OCI-LY7 (cell line): ENCODE results near the gene TRMU. TPM values are rescaled to one million over a fixed set of nuclear protein-coding genes. Genes with fewer than 3 reads are reported as not detected.

Experiments
- BruUV-seq: library from RNA; stranded (reverse); fragments of 400-500 nt; replicated peaks from 2 replicates; lab custom pipeline; 2021; lab: Mats Ljungman, UMichigan
- CTCF ChIA-PET: fragments of 300-600 bp; sonication (Branson Sonifier 250); formaldehyde crosslinking; loops from one replicate; lab custom pipeline; 2022; ENCODE audit warnings: antibody characterized with exemption; ENCODE audit not compliant: unreplicated experiment; lab: Charles Lee
- POLR2A ChIA-PET: fragments of 300-600 bp; sonication (Branson Sonifier 250); formaldehyde crosslinking; loops from one replicate; lab custom pipeline; 2022; ENCODE audit warnings: antibody characterized with exemption; lab: Charles Lee
- DNase-seq: peaks from one replicate; pipeline ENCODE4 v3.0.0-alpha.2; 2015; ENCODE audit warnings: low spot score
- H2AFZ ChIP-seq: fragments of 200-600 bp; sonication (generic), shearing (Covaris generic); 2 replicates; pipeline ENCODE4 v1.6.1; 2014; ENCODE audit warnings: mild to moderate bottlenecking, antibody characterized with exemption, low read length, moderate library complexity
- H3K27ac ChIP-seq: fragments of 200-600 bp; sonication (generic); 2 replicates; pipeline ENCODE4 v1.5.1; 2014; ENCODE audit warnings: mixed run types, low read depth, mild to moderate bottlenecking, moderate library complexity, low read length, inconsistent platforms; ENCODE audit not compliant: poor library complexity, severe bottlenecking
- H3K36me3 ChIP-seq: fragments of 200-600 bp; sonication (generic); 2 replicates; pipeline ENCODE4 v1.6.1; 2014; ENCODE audit warnings: mild to moderate bottlenecking, antibody characterized with exemption, low read length, moderate library complexity, mixed read lengths; ENCODE audit not compliant: insufficient read depth
- H3K4me1 ChIP-seq: fragments of 200-600 bp; sonication (generic); 2 replicates; pipeline ENCODE4 v1.5.1; 2014; ENCODE audit warnings: mild to moderate bottlenecking, low read length; ENCODE audit not compliant: insufficient read depth, poor library complexity, severe bottlenecking
- H3K4me2 ChIP-seq: fragments of 200-600 bp; sonication (generic); 2 replicates; pipeline ENCODE4 v1.6.1; 2014; ENCODE audit warnings: mild to moderate bottlenecking, low read length
- H3K4me3 ChIP-seq: fragments of 200-600 bp; sonication (generic); 2 replicates; pipeline ENCODE4 v1.5.1; 2014; ENCODE audit warnings: mild to moderate bottlenecking, low read depth, low read length; ENCODE audit not compliant: poor library complexity, severe bottlenecking
- H3K79me2 ChIP-seq: fragments of 200-600 bp; sonication (generic); 2 replicates; pipeline ENCODE4 v1.6.1; 2016; ENCODE audit warnings: low read depth, mild to moderate bottlenecking, low read length, moderate library complexity, mixed read lengths; ENCODE audit not compliant: insufficient read depth
- H3K9me2 ChIP-seq: fragments of 200-600 bp; sonication (generic); 2 replicates; pipeline ENCODE4 v1.6.1; 2016; ENCODE audit warnings: mild to moderate bottlenecking, low read length, mixed read lengths; ENCODE audit not compliant: insufficient read depth
- H3K9me3 ChIP-seq: fragments of 200-600 bp; sonication (generic); 2 replicates; pipeline ENCODE4 v1.6.1; 2014; ENCODE audit warnings: mild to moderate bottlenecking, mixed run types, low read length, mixed read lengths
- H4K20me1 ChIP-seq: fragments of 200-600 bp; sonication (generic); 2 replicates; pipeline ENCODE4 v1.6.1; 2014; ENCODE audit warnings: mild to moderate bottlenecking, antibody characterized with exemption, low read length, moderate library complexity, mixed read lengths; ENCODE audit not compliant: insufficient read depth
- CTCF ChIP-seq: fragments of 200-600 bp; sonication (generic); conservative IDR thresholded peaks from 2 replicates; pipeline ENCODE4 v1.5.1; 2014; ENCODE audit warnings: mild to moderate bottlenecking, antibody characterized with exemption, low read length, moderate library complexity, mixed read lengths
- EZH2phosphoT487 ChIP-seq: fragments of 200-600 bp; sonication (generic); IDR thresholded peaks from 2 replicates; pipeline ENCODE4 v1.6.1; 2018; ENCODE audit warnings: low read depth, borderline replicate concordance, mild to moderate bottlenecking, mixed run types, antibody characterized with exemption, low read length, moderate library complexity, mixed read lengths
- intact Hi-C: fragments of 100-400 bp; cut with micrococcal nuclease; formaldehyde crosslinking; loops from one replicate; pipeline ENCODE4 v1.10.0; 2022; ENCODE audit not compliant: unreplicated experiment
- total RNA-seq, 2 experiments: library from RNA; depleted of rRNA in 1 of 2; stranded (reverse); fragments of >200 nt in 1 of 2; shearing (Covaris generic) in 1 of 2; gene quantifications; 2 replicates each; pipeline ENCODE4 v1.2.3, GENCODE V29; 2014 to 2022

Gene TRMU
- total RNA-seq, 2 experiments from 2014 or later = 88.2 to 121 TPM

- Histone ChIP-seq H3K36me3 (no peaks in the 10 kb centered on the region), H3K9me2 (no peaks in the 10 kb centered on the region), H2AFZ (no peak overlapping the region), H4K20me1 (no peaks in the 10 kb centered on the region), H3K4me3 (no peak overlapping the region), H3K27ac (no peak overlapping the region), H3K79me2 (no peaks in the 10 kb centered on the region), H3K4me1 (no peaks in the 10 kb centered on the region), H3K9me3 (no peaks in the 10 kb centered on the region), H3K4me2 (no peak overlapping the region)
- TF ChIP-seq CTCF (no peak), EZH2phosphoT487 (no peak)
- intact Hi-C loops = no loop called here
- no TSS peak for BruUV-seq
- CTCF ChIA-PET = no interaction called here
- POLR2A ChIA-PET = no interaction called here
- DNase-seq = no peak
Observed at GRCh38 chr22:46397514-46397913, 62.0 kb downstream of the TRMU start.

- intact Hi-C loops = no loop called here
- Histone ChIP-seq H3K4me1 (no peaks in the 10 kb centered on the region), H3K4me3 (no peak overlapping the region), H4K20me1 (no peaks in the 10 kb centered on the region), H3K9me3 (no peaks in the 10 kb centered on the region), H3K9me2 (no peaks in the 10 kb centered on the region), H3K27ac (no peak overlapping the region), H3K4me2 (no peak overlapping the region), H3K79me2 (no peaks in the 10 kb centered on the region), H2AFZ (no peak overlapping the region), H3K36me3 (no peaks in the 10 kb centered on the region)
- TF ChIP-seq CTCF (no peak), EZH2phosphoT487 (no peak)
- ChIA-PET CTCF (no interaction called here), POLR2A (no interaction called here)
- DNase-seq = no peak
- no TSS peak for BruUV-seq
Observed at GRCh38 chr22:46397951-46398350, 62.4 kb downstream of the TRMU start.

- no peak overlapping the region for H2AFZ ChIP-seq
- no peaks in the 10 kb centered on the region for H3K79me2 ChIP-seq
- TF ChIP-seq EZH2phosphoT487 = no peak
- no peak for TF ChIP-seq CTCF
- intact Hi-C loops = no loop called here
- POLR2A ChIA-PET = no interaction called here
- BruUV-seq = no TSS peak
- no peak overlapping the region for H3K4me2 ChIP-seq
- no peak overlapping the region for H3K27ac ChIP-seq
- DNase-seq = peak; percentile 11
- CTCF ChIA-PET = no interaction called here
- H3K36me3 ChIP-seq = no peaks in the 10 kb centered on the region
- H3K4me1 ChIP-seq = no peaks in the 10 kb centered on the region
- no peaks in the 10 kb centered on the region for H3K9me3 ChIP-seq
- H4K20me1 ChIP-seq = no peaks in the 10 kb centered on the region
- no peak overlapping the region for H3K4me3 ChIP-seq
- no peaks in the 10 kb centered on the region for H3K9me2 ChIP-seq
Observed at GRCh38 chr22:46399251-46400024, 63.9 kb downstream of the TRMU start.
